Measurements from ENCODE around the gene DNAH6. TPM values are rescaled to one million over a fixed set of nuclear protein-coding genes. Genes with fewer than 3 reads are reported as not detected.

DNAH6 gene
- total RNA-seq, 1 experiment from 2014 or later = not detected

DNA sequence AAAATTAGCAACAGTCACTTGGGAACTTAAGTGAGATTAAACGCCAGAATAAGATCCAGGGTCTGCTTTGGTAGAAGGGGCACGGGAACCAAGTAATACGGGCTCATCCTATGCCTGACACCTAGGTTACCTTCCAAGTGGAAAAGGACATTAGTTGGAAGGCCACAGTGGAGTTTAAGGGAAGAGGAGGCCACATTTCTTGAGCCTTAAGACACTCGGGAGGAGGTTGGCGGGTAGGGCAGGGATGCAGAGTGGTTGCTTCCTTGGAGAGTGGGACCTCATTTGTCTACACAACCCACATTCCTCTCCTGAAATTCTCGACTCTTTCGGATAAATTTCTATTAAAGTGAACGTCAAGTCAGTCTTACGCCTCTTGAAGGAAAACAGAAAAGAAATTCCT, 510 bp upstream of the DNAH6 start:
- Histone ChIP-seq H3K9me2 (replicated peaks; ENCODE audit: low read length) (no peaks in the 10 kb centered on the region), H3K4me2 (ENCODE audit: low read length) (peak overlapping the region; percentile 78), H2AFZ (ENCODE audit: low read length) (peak overlapping the region; percentile 67; the same call in 1 of the 2 replicates), H3F3A (ENCODE audit: low read length, unreplicated experiment) (no peaks in the 10 kb centered on the region), H3K4me3 (ENCODE audit: low read length) (peak overlapping the region; percentile 56), H3K9me3 (ENCODE audit: low read length) (no peaks in the 10 kb centered on the region), H3K79me2 (ENCODE audit: low read length) (no peaks in the 10 kb centered on the region), H3K27me3 (ENCODE audit: low read length) (peaks cover 34% of the 10 kb centered on the region), H3K36me3 (ENCODE audit: low read depth, low read length) (no peaks in the 10 kb centered on the region), H3K9ac (ENCODE audit: low read length) (no peak overlapping the region), H4K20me1 (ENCODE audit: low read length) (no peaks in the 10 kb centered on the region), H3K27ac (ENCODE audit: low read length) (no peak overlapping the region), H3K4me1 (ENCODE audit: insufficient read depth, low read length) (no peaks in the 10 kb centered on the region)
- ChIA-PET CTCF (no interaction called here), POLR2A (ENCODE audit: unreplicated experiment) (no interaction called here)
- ATAC-seq (no peak), DNase-seq (no peak)
- no TSS peak for BruUV-seq (replicated peaks)
- intact Hi-C loops (cut with micrococcal nuclease) = no loop called here
- TF ChIP-seq EZH2phosphoT487 (IDR thresholded peaks at IDR 0.05; ENCODE audit: borderline replicate concordance, low read length) (no peak), EZH2 (IDR thresholded peaks at IDR 0.05; ENCODE audit: low read length, unreplicated experiment) (no peak)
- TF ChIP-seq, protein P1, sequence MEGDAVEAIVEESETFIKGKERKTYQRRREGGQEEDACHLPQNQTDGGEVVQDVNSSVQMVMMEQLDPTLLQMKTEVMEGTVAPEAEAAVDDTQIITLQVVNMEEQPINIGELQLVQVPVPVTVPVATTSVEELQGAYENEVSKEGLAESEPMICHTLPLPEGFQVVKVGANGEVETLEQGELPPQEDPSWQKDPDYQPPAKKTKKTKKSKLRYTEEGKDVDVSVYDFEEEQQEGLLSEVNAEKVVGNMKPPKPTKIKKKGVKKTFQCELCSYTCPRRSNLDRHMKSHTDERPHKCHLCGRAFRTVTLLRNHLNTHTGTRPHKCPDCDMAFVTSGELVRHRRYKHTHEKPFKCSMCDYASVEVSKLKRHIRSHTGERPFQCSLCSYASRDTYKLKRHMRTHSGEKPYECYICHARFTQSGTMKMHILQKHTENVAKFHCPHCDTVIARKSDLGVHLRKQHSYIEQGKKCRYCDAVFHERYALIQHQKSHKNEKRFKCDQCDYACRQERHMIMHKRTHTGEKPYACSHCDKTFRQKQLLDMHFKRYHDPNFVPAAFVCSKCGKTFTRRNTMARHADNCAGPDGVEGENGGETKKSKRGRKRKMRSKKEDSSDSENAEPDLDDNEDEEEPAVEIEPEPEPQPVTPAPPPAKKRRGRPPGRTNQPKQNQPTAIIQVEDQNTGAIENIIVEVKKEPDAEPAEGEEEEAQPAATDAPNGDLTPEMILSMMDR (conservative IDR thresholded peaks at IDR 0.05; ENCODE audit: low read depth, low read length) = no peak

DNA sequence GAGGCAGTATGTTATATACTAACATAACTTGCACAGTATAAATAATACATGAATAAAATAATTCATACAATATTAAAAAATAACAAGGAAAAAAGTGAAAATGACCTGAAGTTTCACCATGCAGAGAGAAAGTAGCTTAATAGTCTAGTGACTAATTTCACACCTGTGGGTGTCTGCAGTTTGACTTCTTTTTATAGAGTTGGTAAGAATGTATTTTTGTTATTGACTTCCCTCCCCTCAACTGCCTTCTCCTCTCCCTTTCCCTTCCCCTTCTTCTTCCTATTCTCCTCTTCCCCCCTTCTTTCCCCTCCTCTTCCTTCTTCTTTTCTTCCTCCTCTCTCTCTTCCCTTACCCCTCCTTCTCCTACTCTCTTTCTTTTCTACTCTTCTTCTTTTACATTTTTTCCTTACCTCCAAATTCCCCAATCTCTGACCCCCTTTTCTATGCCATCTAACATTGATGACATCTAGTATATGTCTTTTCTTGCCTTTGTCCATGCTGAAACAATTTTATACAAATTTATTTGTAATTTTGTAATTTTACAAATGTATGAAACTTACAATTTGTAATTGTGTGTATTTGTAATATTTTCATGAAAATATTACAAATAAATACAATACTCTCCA, 3.1 kb downstream of the DNAH6 start:
- no peaks in the 10 kb centered on the region for H3K36me3 ChIP-seq (ENCODE audit: low read depth, low read length)
- ChIA-PET POLR2A (ENCODE audit: unreplicated experiment) (no interaction called here), CTCF (interaction anchor here (0.6 kb wide), 1 partner anchor 1321 kb away, joined by 3 read pairs; no protein-coding TSS in a partner anchor)
- no peaks in the 10 kb centered on the region for H4K20me1 ChIP-seq (ENCODE audit: low read length)
- no peak overlapping the region for H3K27ac ChIP-seq (ENCODE audit: low read length)
- no peaks in the 10 kb centered on the region for H3F3A ChIP-seq (ENCODE audit: low read length, unreplicated experiment)
- H3K4me1 ChIP-seq (ENCODE audit: insufficient read depth, low read length) = no peaks in the 10 kb centered on the region
- intact Hi-C loops (cut with micrococcal nuclease) = no loop called here
- ATAC-seq = no peak
- no peak for DNase-seq
- peaks cover 40% of the 10 kb centered on the region for H3K27me3 ChIP-seq (ENCODE audit: low read length)
- TF ChIP-seq, protein P1 (conservative IDR thresholded peaks at IDR 0.05; ENCODE audit: low read depth, low read length) = no peak
- no peak for TF ChIP-seq EZH2 (IDR thresholded peaks at IDR 0.05; ENCODE audit: low read length, unreplicated experiment)
- TF ChIP-seq EZH2phosphoT487 (IDR thresholded peaks at IDR 0.05; ENCODE audit: borderline replicate concordance, low read length) = no peak
- no peak overlapping the region for H2AFZ ChIP-seq (ENCODE audit: low read length)
- no peaks in the 10 kb centered on the region for H3K9me2 ChIP-seq (replicated peaks; ENCODE audit: low read length)
- no peak overlapping the region for H3K4me3 ChIP-seq (ENCODE audit: low read length)
- H3K9ac ChIP-seq (ENCODE audit: low read length) = no peak overlapping the region
- H3K79me2 ChIP-seq (ENCODE audit: low read length) = no peaks in the 10 kb centered on the region
- no TSS peak for BruUV-seq (replicated peaks)
- H3K9me3 ChIP-seq (ENCODE audit: low read length) = no peaks in the 10 kb centered on the region
- H3K4me2 ChIP-seq (ENCODE audit: low read length) = no peak overlapping the region

DNA sequence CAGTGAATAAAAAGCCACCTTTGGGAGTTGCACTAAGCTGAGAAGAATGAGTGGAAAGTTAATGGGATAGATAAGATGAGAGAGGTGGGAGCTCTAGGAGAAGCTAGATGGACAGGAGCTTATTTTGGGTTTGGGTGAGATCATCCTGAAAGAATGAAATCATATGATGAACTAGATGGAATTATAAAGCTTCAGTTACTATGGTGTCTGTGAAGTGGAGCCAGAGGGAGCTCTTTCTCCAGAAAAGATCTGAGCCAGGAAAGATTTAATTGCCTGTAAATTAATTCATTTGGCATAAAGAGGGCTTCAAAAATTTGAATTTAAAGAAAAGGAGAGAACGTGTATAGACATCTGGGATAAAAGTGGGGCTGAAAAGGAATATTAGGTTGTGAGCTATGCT, 10.3 kb downstream of the DNAH6 start:
- no TSS peak for BruUV-seq (replicated peaks)
- Histone ChIP-seq H3K4me3 (ENCODE audit: low read length) (no peak overlapping the region), H3K36me3 (ENCODE audit: low read depth, low read length) (no peaks in the 10 kb centered on the region), H3K9ac (ENCODE audit: low read length) (no peak overlapping the region), H3F3A (ENCODE audit: low read length, unreplicated experiment) (no peaks in the 10 kb centered on the region), H3K9me3 (ENCODE audit: low read length) (no peaks in the 10 kb centered on the region), H3K4me1 (ENCODE audit: insufficient read depth, low read length) (no peaks in the 10 kb centered on the region), H3K27ac (ENCODE audit: low read length) (no peak overlapping the region), H3K27me3 (ENCODE audit: low read length) (peaks cover 56% of the 10 kb centered on the region), H4K20me1 (ENCODE audit: low read length) (no peaks in the 10 kb centered on the region), H3K79me2 (ENCODE audit: low read length) (no peaks in the 10 kb centered on the region), H3K4me2 (ENCODE audit: low read length) (no peak overlapping the region), H3K9me2 (replicated peaks; ENCODE audit: low read length) (no peaks in the 10 kb centered on the region), H2AFZ (ENCODE audit: low read length) (no peak overlapping the region)
- intact Hi-C loops (cut with micrococcal nuclease) = no loop called here
- ATAC-seq (no peak), DNase-seq (no peak)
- POLR2A ChIA-PET (ENCODE audit: unreplicated experiment) = no interaction called here
- CTCF ChIA-PET = interaction anchor here (0.6 kb wide), 1 partner anchor 161 kb away, joined by 7 read pairs; no protein-coding TSS in a partner anchor
- TF ChIP-seq, protein P1 (conservative IDR thresholded peaks at IDR 0.05; ENCODE audit: low read depth, low read length) = peak; percentile 36; the same call in 1 of the 2 replicates
- no peak for TF ChIP-seq EZH2phosphoT487 (IDR thresholded peaks at IDR 0.05; ENCODE audit: borderline replicate concordance, low read length)
